T-helper 2 cell treated with Interferon-gamma antibody and Interleukin-4, amounts not matched to agents 5 μg/mL and 100 μg/mL, for 36 hours (primary cell): ENCODE results near the gene CX3CR1.

Experiments
- DNase-seq: peaks from one replicate; pipeline ENCODE4 v3.0.0; 2021; ENCODE audit warnings: low spot score
- H3K27ac Mint-ChIP-seq: one replicate; pipeline ENCODE4 v1.8.0; 2021; ENCODE audit warnings: mild to moderate bottlenecking, mixed read lengths
- H3K27me3 Mint-ChIP-seq: one replicate; pipeline ENCODE4 v1.8.0; 2021; ENCODE audit warnings: low read depth, mixed read lengths
- H3K36me3 Mint-ChIP-seq: one replicate; pipeline ENCODE4 v1.8.0; 2021; ENCODE audit warnings: low read depth, mixed read lengths
- H3K4me1 Mint-ChIP-seq: one replicate; pipeline ENCODE4 v1.8.0; 2021; ENCODE audit warnings: low read depth, mixed read lengths
- H3K4me3 Mint-ChIP-seq: one replicate; pipeline ENCODE4 v1.8.0; 2022; ENCODE audit warnings: mild to moderate bottlenecking, moderate library complexity, mixed read lengths
- H3K9me3 Mint-ChIP-seq: one replicate; pipeline ENCODE4 v1.8.0; 2021; ENCODE audit warnings: mixed read lengths

Gene CX3CR1

GRCh38 chr3:39213613-39214012, 66.2 kb downstream of the CX3CR1 start:
- Mint-ChIP-seq H3K27me3 (peaks cover 10% of the 10 kb centered on the region), H3K36me3 (no peaks in the 10 kb centered on the region), H3K4me3 (no peak overlapping the region), H3K27ac (no peak overlapping the region), H3K9me3 (no peaks in the 10 kb centered on the region), H3K4me1 (peaks cover 20% of the 10 kb centered on the region)
- no peak for DNase-seq
